ENCODE measurements around the gene ELOVL2.

ELOVL2 gene

GRCh38 chr6:11055127-11055627 lies 11.1 kb upstream of the ELOVL2 start:
- no peak for DNase-seq

DNA sequence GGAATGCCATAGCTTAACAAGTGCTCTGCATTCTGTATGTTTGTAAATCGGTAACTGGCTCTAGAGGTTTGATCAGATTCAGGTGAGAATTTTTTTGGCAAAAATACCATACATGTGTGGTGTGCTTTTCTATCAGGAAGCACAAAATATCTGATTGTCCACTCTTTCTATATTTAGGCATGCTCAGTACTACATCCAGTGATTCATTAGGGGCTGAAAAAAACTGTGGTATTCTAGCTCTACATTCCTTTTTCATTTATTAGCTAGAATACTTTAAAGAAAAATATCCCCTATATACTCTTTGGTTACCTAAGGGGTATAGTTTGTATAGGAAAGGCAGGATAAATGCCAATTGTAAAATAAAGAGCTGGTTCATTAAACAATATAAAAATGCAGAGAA lies 10.6 kb upstream of the ELOVL2 start:
- no peak for DNase-seq

GRCh38 chr6:11053307-11053706 lies 9.2 kb upstream of the ELOVL2 start:
- DNase-seq = no peak

DNA sequence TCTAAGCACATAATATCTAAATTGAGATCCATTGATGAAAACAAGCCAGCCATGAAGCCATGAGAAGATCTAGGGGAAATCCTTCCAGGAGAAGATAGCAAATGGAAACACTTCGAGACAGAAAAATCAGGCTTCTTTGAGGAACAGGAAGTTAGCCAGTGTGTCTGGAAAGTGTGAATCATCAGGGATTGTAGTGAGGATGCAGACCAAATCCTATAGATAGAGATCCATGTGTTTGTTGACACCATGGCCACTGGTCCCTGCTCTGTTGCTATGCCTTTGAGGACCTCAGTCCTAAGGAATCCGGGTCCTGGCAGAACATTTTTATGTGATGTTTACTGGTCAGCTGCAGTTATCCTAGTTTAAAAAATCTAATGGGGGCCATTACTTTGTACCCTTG lies 6.6 kb upstream of the ELOVL2 start:
- no peak for DNase-seq

GRCh38 chr6:11044712-11045167 lies 635 bp upstream of the ELOVL2 start:
- DNase-seq = no peak

DNA sequence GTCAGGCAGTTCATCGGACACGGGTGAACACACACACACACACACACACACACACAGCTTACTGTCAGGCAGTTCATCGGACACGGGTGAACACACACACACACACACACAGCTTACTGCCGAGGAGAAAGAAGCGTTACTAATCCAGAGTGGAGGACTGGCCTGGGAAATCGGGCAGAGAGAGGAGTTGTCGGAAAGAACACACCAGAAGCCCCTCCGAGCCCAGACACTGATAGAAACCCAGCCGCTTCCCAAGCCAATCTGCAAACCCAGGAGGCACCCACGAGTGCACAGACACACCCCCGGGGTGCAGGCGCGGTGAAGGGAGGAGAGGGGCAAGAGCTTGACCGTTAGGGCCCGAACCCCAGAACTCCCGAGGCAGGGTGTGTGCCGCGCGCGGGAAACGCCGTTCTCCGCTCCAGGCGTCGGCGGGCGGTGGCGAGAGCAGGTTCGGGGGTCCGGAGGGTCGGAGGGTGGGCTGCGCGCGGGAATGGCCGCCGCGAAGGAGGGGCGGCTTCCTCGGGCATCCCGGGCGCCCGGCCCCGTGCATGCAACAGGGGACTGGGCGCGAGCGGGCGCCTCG lies 636 bp downstream of the ELOVL2 start:
- DNase-seq = peak; percentile 59

DNA sequence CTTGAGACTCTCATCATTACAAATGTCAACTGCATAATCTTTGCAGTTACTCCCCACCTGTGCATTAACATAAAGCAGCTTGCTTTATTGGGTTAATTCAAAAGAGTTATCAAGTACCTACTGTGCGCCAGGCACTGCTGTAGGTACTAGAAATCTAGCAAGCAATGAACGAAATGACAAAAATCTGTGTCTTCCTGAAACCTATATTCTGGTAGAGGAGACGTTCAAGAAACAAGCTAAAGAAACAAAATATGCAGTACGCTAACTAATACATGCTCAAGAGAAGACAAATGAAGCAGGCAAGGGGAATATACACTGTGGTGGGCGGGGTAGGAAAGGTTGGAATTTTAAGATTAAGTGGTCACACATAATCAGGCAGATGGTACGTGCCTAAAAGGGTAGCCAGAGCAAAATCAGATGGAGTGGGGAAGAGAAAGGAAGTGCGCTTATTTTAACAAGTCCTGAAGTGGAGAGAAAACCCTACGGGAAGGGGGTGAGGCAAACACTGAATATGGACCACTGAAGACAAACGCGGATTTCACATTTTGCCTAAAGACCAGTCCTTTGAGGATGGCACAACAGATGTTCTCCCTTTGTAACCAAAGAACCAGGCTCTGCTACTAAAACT lies 1.2 kb downstream of the ELOVL2 start:
- no peak for DNase-seq

DNA sequence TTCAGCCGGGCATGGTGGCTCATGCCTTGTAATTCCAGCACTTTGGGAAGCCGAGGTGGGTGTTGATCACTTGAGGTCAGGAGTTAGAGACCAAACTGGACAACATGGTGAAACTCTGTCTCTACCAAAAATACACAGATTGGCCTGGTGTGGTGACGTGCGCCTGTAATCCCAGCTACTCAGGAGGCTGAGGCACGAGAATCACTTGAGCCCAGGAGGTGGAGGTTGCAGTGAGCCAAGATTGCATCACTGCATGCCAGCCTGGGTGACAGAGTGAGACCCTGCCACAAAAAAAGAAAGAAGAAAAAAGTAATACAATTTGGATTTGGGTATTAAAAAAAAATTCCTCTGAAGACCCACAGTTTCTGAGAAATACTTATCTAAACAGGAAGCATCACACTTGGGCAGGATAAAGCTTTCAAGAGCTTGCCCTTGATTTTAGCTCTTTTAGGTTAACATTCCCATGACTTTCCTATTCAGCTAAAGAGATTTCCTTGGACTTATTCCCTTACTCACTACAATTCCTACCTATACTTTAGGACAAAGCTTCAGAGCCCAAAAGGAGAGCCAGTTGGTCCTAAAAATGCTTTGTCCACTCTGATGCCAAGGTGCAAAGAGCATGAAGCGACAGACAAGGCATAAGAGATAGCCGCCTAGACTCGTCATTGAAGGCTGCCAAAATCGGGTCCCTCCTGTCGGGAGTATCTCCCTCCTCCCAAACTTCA lies 1.9 kb downstream of the ELOVL2 start:
- no peak for DNase-seq

DNA sequence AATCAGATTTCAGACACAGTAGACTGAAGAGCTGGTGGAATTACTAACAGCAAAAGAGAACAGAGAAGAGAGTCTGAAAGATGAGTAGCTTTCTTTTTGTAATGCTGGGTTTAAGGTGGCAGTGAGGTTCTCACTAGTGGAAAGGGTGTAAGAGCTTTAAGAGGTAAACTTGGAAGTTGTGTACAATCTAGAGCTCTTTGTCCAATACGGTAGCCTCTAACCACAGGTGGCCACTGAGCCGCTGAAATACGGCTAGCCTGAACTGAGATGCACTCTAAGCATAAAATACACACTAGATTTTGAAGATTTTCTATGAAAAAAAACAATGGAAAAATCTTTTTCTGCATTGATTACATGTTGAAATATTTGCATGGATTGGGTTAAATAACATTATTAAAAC lies 4.0 kb downstream of the ELOVL2 start:
- no peak for DNase-seq

DNA sequence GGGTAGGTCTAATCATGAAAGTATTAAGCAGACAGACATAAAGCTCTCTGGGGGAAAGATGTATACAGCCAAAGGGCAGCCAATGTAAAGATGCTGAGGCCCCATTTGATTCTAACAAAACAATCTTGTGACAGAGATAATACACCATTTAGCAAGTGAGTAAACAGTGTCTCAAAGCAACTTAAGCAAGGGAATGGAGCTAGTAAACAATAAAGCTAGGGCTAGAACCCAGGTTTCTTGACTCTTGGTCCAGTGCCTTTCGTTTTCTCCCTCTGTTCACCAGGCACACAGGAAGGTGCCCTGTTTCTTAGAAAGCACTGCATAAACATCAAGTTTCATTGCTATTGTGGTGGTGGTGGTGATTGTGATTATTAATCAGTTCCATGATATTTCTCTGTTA lies 5.1 kb downstream of the ELOVL2 start:
- no peak for DNase-seq

DNA sequence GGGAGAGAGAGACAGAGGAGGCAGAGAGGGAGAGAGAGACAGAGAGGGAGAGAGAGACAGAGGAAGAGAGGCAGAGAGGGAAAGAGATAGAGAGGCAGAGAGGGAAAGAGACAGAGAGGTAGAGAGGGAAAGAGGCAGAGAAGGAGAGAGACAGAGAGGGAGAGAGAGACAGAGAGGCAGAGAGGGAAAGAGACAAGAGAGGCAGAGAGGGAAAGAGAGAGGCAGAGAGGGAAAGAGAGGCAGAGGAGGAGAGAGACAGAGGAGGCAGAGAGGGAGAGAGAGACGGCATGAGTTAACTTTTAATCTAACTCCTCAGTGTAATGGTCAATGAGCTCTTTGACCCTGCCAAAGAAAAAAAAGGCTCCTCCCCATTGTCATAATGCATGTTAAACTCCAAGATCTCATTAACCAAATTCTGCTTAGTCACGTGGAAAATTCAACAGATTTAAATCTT lies 7.1 kb downstream of the ELOVL2 start:
- no peak for DNase-seq

GRCh38 chr6:11036351-11036740 lies 7.8 kb downstream of the ELOVL2 start:
- no peak for DNase-seq

- no peak for DNase-seq
These were observed 8.3 kb downstream of the ELOVL2 start for GRCh38 chr6:11035616-11036350.

- no peak for DNase-seq
These were observed 10.3 kb downstream of the ELOVL2 start for GRCh38 chr6:11033825-11034224.

GRCh38 chr6:11030904-11031303 lies 13.2 kb downstream of the ELOVL2 start:
- no peak for DNase-seq

GRCh38 chr6:11028959-11029358 lies 15.1 kb downstream of the ELOVL2 start:
- no peak for DNase-seq

GRCh38 chr6:11027565-11028110 lies 16.5 kb downstream of the ELOVL2 start:
- DNase-seq = no peak

DNA sequence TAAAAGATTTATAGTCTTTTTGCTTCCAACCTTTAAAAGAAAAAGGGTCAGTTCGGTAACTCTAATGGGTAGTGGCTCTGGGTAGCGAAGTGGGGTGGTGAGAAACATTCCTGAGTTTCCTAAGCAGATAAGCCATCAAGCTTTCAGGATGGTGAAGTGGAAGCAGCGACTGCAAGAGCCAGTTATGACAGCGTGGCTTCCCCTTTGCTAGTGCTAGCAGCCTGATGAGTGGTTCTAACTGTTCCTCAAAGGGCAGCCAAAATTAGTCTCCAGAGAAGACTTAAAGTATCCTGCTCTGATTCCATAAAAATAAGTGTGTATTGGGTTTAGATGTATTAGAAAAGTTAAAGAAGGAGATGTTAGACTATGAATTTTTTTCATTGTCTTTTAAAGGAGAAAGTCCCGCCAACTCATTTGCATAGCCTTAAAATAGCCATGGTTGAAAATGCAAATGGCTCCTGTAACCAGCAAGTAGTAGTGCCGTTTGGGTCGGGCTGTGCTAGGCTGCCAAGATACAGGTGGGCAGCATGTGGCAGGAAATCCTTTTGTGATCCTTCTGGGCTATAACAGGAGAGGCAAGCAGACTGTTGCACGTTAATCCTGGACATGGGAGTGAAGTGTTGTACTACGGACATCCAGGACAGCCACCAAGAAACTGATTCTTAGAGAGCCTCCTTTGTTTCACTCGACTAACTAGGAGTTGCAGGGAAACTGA lies 18.0 kb downstream of the ELOVL2 start:
- DNase-seq = no peak

GRCh38 chr6:11025130-11025529 lies 19.0 kb downstream of the ELOVL2 start:
- no peak for DNase-seq

- DNase-seq = no peak
These were observed 21.1 kb downstream of the ELOVL2 start for GRCh38 chr6:11023032-11023431.

DNA sequence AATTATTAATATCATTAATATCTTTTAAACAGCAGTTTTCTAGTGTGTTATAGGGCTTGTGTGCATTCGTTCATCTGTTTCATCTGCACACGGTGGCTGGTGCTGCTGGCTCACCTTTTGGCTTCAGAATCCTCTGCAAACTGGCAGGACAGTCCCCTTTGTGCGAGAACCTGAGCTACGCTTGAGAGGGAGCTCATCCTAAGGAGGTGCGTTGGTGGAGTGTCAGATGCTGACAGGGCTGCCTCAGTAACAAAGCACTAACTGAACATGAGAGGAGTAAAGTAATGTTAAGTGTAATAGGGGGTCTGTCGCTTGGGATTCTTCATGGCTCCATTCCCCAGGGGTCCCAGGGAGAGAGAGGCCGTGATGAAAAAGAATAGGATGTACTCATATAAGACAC lies 22.4 kb downstream of the ELOVL2 start:
- no peak for DNase-seq

DNA sequence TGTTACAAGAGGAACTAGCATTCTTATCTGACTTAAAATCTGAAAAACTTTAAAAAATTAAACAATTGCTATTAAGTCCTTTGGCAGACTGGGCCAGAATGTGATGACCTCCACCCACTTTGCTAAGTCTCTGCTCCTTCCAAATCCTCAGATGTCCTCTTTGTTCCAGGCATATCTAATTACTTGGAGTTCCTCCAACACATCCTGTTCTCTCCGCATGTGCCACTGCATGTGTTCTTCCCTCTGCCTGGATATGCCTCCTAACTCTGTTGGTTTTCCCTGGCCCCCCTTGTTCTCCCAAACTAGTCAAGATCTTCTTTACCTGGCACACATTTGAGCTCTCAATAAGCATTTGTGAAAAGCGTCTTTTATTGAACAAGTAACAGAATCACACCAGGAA lies 23.1 kb downstream of the ELOVL2 start:
- DNase-seq = no peak
